Nephron progenitor cell (in vitro differentiated cells): Measurements from ENCODE around the gene ITGA3.
A peak's percentile ranks its signal among the peaks of the same experiment; 100 is the strongest.

Source experiments
- DNase-seq: peaks from one replicate; pipeline ENCODE4 v3.0.0; 2021
- H3K27ac Mint-ChIP-seq: 2 replicates; pipeline ENCODE4 v1.8.0; 2021; ENCODE audit warnings: mild to moderate bottlenecking, moderate library complexity, mixed read lengths
- H3K27me3 Mint-ChIP-seq: 2 replicates; pipeline ENCODE4 v1.8.0; 2021; ENCODE audit warnings: mild to moderate bottlenecking, low read depth, mixed read lengths; ENCODE audit not compliant: poor library complexity
- H3K36me3 Mint-ChIP-seq: 2 replicates; pipeline ENCODE4 v1.8.0; 2021; ENCODE audit warnings: low read depth, mixed read lengths
- H3K4me1 Mint-ChIP-seq: 2 replicates; pipeline ENCODE4 v1.8.0; 2021; ENCODE audit warnings: mixed read lengths
- H3K4me3 Mint-ChIP-seq: 2 replicates; pipeline ENCODE4 v1.8.0; 2021; ENCODE audit warnings: mild to moderate bottlenecking, moderate library complexity, mixed read lengths
- H3K9me3 Mint-ChIP-seq: 2 replicates; pipeline ENCODE4 v1.8.0; 2021; ENCODE audit warnings: mild to moderate bottlenecking, moderate library complexity, mixed read lengths
- TF ChIP-seq, protein P1 (sequence below): fragments of 200-600 bp; sonication (generic); IDR thresholded peaks from 2 replicates; pipeline ENCODE4 v1.5.0; 2021; ENCODE audit warnings: antibody characterized with exemption

Gene ITGA3

DNA sequence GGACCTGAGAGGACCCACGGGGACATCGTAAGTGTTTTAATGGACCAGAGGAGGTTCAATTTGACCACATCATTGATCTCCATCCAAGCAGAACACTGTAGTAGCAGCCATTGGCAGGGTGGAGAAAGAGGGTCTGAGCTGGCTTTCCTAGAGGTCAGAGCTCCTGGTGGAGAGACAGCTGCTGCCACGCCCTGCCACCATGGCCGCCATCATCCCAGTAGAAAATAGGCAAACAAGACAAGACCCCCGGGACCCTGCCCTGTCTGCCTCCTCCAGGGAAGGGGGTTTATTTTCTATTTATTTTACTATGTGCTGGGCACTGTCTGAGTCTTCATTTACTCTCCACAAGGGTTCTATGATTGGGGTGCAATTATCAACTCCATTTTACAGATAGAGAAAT, 11.4 kb upstream of the ITGA3 start:
- no peak overlapping the region for H3K27ac Mint-ChIP-seq
- peaks cover 5% of the 10 kb centered on the region for H3K9me3 Mint-ChIP-seq

DNA sequence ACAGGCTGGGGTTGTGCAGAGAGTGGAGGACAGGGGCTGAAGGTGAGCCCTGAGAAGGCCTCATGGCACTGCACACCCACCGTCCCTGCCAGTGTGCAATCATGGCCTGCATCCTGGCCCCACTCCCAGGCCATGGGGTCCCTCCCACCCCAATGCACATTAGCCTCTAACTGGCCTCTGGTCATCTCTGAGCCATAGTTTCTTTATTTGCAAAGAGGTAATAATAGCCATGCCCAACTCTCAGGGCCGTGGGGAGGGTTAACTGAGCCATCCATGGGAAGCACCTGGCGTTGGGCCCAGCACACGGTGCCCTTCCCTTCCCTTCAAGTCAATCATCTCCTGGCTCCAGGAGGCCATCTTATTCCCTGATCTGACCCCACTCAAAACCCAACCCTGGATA, 10.8 kb upstream of the ITGA3 start:
- TF ChIP-seq, protein P1, sequence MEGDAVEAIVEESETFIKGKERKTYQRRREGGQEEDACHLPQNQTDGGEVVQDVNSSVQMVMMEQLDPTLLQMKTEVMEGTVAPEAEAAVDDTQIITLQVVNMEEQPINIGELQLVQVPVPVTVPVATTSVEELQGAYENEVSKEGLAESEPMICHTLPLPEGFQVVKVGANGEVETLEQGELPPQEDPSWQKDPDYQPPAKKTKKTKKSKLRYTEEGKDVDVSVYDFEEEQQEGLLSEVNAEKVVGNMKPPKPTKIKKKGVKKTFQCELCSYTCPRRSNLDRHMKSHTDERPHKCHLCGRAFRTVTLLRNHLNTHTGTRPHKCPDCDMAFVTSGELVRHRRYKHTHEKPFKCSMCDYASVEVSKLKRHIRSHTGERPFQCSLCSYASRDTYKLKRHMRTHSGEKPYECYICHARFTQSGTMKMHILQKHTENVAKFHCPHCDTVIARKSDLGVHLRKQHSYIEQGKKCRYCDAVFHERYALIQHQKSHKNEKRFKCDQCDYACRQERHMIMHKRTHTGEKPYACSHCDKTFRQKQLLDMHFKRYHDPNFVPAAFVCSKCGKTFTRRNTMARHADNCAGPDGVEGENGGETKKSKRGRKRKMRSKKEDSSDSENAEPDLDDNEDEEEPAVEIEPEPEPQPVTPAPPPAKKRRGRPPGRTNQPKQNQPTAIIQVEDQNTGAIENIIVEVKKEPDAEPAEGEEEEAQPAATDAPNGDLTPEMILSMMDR = no peak
- DNase-seq = no peak
- Mint-ChIP-seq H3K4me3 (no peak overlapping the region), H3K27ac (no peak overlapping the region), H3K4me1 (peaks cover 47% of the 10 kb centered on the region), H3K9me3 (peaks cover 5% of the 10 kb centered on the region), H3K36me3 (no peaks in the 10 kb centered on the region), H3K27me3 (peaks cover 25% of the 10 kb centered on the region)

More for the DNA sequence above, 11.4 kb upstream of the ITGA3 start:
- Mint-ChIP-seq H3K27me3 (peaks cover 19% of the 10 kb centered on the region), H3K4me1 (peaks cover 43% of the 10 kb centered on the region), H3K36me3 (no peaks in the 10 kb centered on the region), H3K4me3 (no peak overlapping the region)
- no peak for DNase-seq
- TF ChIP-seq, protein P1 = no peak

DNA sequence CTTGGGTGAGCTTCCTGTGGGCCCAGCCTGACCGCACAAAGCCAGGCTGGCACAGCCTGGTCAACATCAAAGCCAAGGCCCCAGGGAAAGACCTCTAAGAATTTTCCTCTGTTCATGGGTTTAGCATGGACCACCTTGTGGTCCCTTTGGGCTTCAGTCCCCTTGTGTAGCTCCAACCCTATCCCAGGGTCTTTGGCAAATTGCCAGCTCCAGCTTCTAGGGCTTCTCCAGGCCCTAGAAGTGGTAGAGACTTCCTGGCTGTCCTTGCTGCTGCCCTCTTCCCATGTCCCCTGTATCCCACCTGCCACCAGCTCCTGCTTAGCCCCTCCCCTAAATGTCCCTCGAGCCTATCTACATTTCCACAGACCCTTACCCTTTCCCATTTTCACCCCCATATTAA, 9.7 kb upstream of the ITGA3 start:
- Mint-ChIP-seq H3K4me3 (no peak overlapping the region), H3K27me3 (peaks cover 23% of the 10 kb centered on the region), H3K27ac (no peak overlapping the region), H3K4me1 (peaks cover 54% of the 10 kb centered on the region), H3K36me3 (no peaks in the 10 kb centered on the region), H3K9me3 (peaks cover 5% of the 10 kb centered on the region)
- DNase-seq = no peak
- TF ChIP-seq, protein P1 = no peak

DNA sequence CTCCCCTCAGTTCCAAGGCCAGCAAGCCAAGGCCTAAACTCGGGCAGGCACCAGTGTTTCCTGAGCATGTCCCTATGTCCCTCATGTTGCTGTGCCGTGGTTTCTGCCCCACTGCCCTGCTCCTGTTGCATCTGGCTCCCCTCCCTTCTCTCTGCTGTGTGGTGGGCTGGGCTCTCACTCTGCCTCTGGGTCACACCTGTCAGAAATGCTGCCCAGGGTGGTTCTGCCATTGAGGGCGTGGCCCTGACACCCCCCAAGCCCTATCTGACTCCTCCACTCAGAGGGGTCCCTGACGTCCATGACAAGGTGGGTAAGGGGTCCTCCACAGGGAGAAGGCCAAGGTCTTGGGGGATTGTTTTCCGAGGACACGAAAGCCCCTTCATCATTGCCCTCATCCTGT, 9.2 kb upstream of the ITGA3 start:
- Mint-ChIP-seq H3K9me3 (peaks cover 5% of the 10 kb centered on the region), H3K36me3 (no peaks in the 10 kb centered on the region), H3K4me3 (no peak overlapping the region), H3K27ac (no peak overlapping the region), H3K27me3 (peaks cover 20% of the 10 kb centered on the region), H3K4me1 (peaks cover 59% of the 10 kb centered on the region)
- no peak for DNase-seq
- TF ChIP-seq, protein P1 = no peak

DNA sequence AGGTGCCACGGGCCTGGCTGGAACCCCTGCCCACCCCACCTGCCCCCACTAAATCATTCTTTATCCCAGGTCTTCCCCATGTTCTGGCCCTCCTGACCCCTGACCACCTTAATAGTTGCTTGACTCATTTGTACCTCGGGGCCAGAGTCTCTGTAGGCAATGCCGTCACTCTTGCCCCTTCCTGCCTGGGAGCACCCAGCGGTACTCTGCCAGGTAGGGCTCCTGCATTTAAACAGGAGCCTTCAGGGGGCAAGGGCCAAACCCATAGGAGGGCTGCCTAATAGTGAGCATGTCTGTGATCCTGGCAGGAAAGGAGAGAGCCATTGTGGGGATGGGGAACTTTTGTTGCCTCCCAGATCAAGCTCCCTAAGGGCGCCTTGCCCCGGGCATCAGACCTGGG, 8.8 kb upstream of the ITGA3 start:
- TF ChIP-seq, protein P1 = no peak
- peaks cover 63% of the 10 kb centered on the region for H3K4me1 Mint-ChIP-seq
- H3K27ac Mint-ChIP-seq = peak overlapping the region; percentile 20
- DNase-seq = no peak
- no peaks in the 10 kb centered on the region for H3K36me3 Mint-ChIP-seq
- peaks cover 16% of the 10 kb centered on the region for H3K27me3 Mint-ChIP-seq
- no peak overlapping the region for H3K4me3 Mint-ChIP-seq
- H3K9me3 Mint-ChIP-seq = peaks cover under 1% of the 10 kb centered on the region

DNA sequence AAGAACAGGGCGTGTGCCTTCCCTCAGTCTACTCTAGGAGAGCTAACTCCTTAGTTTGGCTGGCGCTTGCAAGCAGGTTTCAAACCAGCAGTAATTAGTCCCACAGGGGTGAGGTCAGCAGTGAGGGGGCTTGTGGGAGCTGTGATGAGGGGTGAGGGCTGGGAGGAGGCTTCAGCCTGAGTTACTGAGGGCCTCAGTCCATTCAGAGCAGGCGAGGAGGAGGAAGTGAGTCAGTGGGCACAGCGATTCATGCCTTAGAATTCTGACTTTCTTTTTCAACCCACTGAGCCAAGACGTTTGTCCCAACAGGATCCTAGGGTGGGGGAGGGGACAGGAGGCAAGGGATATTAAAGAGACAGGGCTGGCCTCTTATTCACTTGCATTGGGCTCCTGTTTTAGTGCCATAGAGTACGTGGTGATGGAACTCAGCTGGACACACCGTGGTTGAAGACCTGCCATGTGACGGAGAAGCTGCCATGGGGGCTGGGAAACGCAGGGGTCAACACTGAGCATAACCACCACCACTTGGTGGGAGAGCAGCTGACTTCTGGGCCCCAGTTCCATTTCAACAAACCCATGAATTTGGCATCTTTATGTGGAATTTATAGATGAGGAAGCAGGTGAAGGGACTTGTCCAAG, 8.3 kb upstream of the ITGA3 start:
- Mint-ChIP-seq H3K4me3 (no peak overlapping the region), H3K9me3 (no peaks in the 10 kb centered on the region), H3K27ac (peak overlapping the region; percentile 20), H3K4me1 (peaks cover 68% of the 10 kb centered on the region), H3K27me3 (peaks cover 14% of the 10 kb centered on the region), H3K36me3 (no peaks in the 10 kb centered on the region)
- TF ChIP-seq, protein P1 = no peak
- no peak for DNase-seq
